Measurements from ENCODE around the gene SGF29.
A peak's percentile ranks its signal among the peaks of the same experiment; 100 is the strongest.
"Not testable (repeated sequence)": the region's sequence is repeated elsewhere in the genome, so short reads cannot be mapped to it uniquely, and the experiment has no call there.

Gene SGF29

GRCh38 chr16:28532940-28533647 lies 20.6 kb upstream of the SGF29 start:
- DNase-seq (ENCODE audit: low read depth, low spot score) = no peak

- DNase-seq (ENCODE audit: low read depth, low spot score) = no peak
Measured at GRCh38 chr16:28534542-28535373, 19.0 kb upstream of the SGF29 start.

- DNase-seq (ENCODE audit: low read depth, low spot score) = no peak
Measured at GRCh38 chr16:28537076-28537475, 16.6 kb upstream of the SGF29 start.

GRCh38 chr16:28537964-28538732 lies 15.6 kb upstream of the SGF29 start:
- no peak for DNase-seq (ENCODE audit: low read depth, low spot score)

GRCh38 chr16:28538733-28539596 lies 14.8 kb upstream of the SGF29 start, which contains the start of gene NUPR1:
TSS of gene NUPR1 (minus strand) at chr16:28538974. CDS start at chr16:28538907, 67 bp downstream.
- DNase-seq (ENCODE audit: low read depth, low spot score) = peak; percentile 57

GRCh38 chr16:28540346-28540745 lies 13.4 kb upstream of the SGF29 start:
- no peak for DNase-seq (ENCODE audit: low read depth, low spot score)

- DNase-seq (ENCODE audit: low read depth, low spot score) = no peak
Measured at GRCh38 chr16:28542646-28543045, 11.1 kb upstream of the SGF29 start.

- no peak for DNase-seq (ENCODE audit: low read depth, low spot score)
Measured at GRCh38 chr16:28543072-28543471, 10.6 kb upstream of the SGF29 start.

GRCh38 chr16:28544998-28545397 lies 8.7 kb upstream of the SGF29 start:
- DNase-seq (ENCODE audit: low read depth, low spot score) = no peak

- not testable (repeated sequence) for DNase-seq (ENCODE audit: low read depth, low spot score)
Measured at GRCh38 chr16:28545964-28546363, 7.8 kb upstream of the SGF29 start.

- no peak for DNase-seq (ENCODE audit: low read depth, low spot score)
Measured at GRCh38 chr16:28546626-28547025, 7.1 kb upstream of the SGF29 start.

GRCh38 chr16:28548306-28548802 lies 5.4 kb upstream of the SGF29 start:
- DNase-seq (ENCODE audit: low read depth, low spot score) = no peak

GRCh38 chr16:28549301-28549899 lies 4.3 kb upstream of the SGF29 start:
- DNase-seq (ENCODE audit: low read depth, low spot score) = no peak

GRCh38 chr16:28554634-28555423 lies 1.1 kb downstream of the SGF29 start:
- DNase-seq (ENCODE audit: low read depth, low spot score) = no peak

- no peak for DNase-seq (ENCODE audit: low read depth, low spot score)
Measured at GRCh38 chr16:28555561-28555960, 1.8 kb downstream of the SGF29 start.

- no peak for DNase-seq (ENCODE audit: low read depth, low spot score)
Measured at GRCh38 chr16:28556914-28557320, 3.2 kb downstream of the SGF29 start.

GRCh38 chr16:28558456-28558855 lies 4.7 kb downstream of the SGF29 start:
- no peak for DNase-seq (ENCODE audit: low read depth, low spot score)

GRCh38 chr16:28561557-28562187 lies 8.0 kb downstream of the SGF29 start:
- no peak for DNase-seq (ENCODE audit: low read depth, low spot score)

- DNase-seq (ENCODE audit: low read depth, low spot score) = no peak
Measured at GRCh38 chr16:28562199-28562598, 8.5 kb downstream of the SGF29 start.

Data from ELF-1 (cell line).